Limb (tissue), 2 donors: ENCODE data around the gene GRB10.
A peak's percentile ranks its signal among the peaks of the same experiment; 100 is the strongest.

Source experiments
- DNase-seq, 2 donors: peaks; one replicate each; pipeline ENCODE4 v3.0.0-alpha.2; 2016; ENCODE audit errors: extremely low spot score in 2 of 2

The GRB10 gene

GRCh38 chr7:50674299-50674698, 108.4 kb downstream of the GRB10 start:
- DNase-seq = no peak

- DNase-seq = no peak
Measured at GRCh38 chr7:50673096-50673495, 109.6 kb downstream of the GRB10 start.

GRCh38 chr7:50672045-50672444, 110.7 kb downstream of the GRB10 start:
- no peak for DNase-seq

- no peak for DNase-seq
Measured at GRCh38 chr7:50671386-50671785, 111.3 kb downstream of the GRB10 start.

- DNase-seq = no peak
Measured at GRCh38 chr7:50669890-50670289, 112.8 kb downstream of the GRB10 start.

- no peak for DNase-seq
Measured at GRCh38 chr7:50667789-50668226, 114.9 kb downstream of the GRB10 start.

GRCh38 chr7:50667338-50667737, 115.4 kb downstream of the GRB10 start:
- DNase-seq = no peak

GRCh38 chr7:50666124-50666496, 116.6 kb downstream of the GRB10 start:
- DNase-seq = no peak

GRCh38 chr7:50665403-50666123, 117.1 kb downstream of the GRB10 start:
- DNase-seq = no peak

GRCh38 chr7:50664937-50665336, 117.8 kb downstream of the GRB10 start:
- no peak for DNase-seq

- no peak for DNase-seq
Measured at GRCh38 chr7:50664461-50664922, 118.2 kb downstream of the GRB10 start.

- no peak for DNase-seq
Measured at GRCh38 chr7:50663396-50664102, 119.1 kb downstream of the GRB10 start.

- no peak for DNase-seq
Measured at GRCh38 chr7:50662996-50663395, 119.7 kb downstream of the GRB10 start.

- peak in 1 of 2 donors; percentile 14 for DNase-seq
Measured at GRCh38 chr7:50662041-50662694, 120.5 kb downstream of the GRB10 start.

GRCh38 chr7:50661345-50662040, 121.2 kb downstream of the GRB10 start:
- DNase-seq = peak in 1 of 2 donors; percentile 19

GRCh38 chr7:50660830-50661175, 121.9 kb downstream of the GRB10 start:
- DNase-seq = no peak

- no peak for DNase-seq
Measured at GRCh38 chr7:50660040-50660829, 122.5 kb downstream of the GRB10 start.

GRCh38 chr7:50659329-50659965, 123.2 kb downstream of the GRB10 start:
- no peak for DNase-seq

- no peak for DNase-seq
Measured at GRCh38 chr7:50658696-50659095, 124.0 kb downstream of the GRB10 start.

- DNase-seq = no peak
Measured at GRCh38 chr7:50657912-50658311, 124.8 kb downstream of the GRB10 start.
